Mesothelial cell of epicardium (in vitro differentiated cells): ENCODE results near the gene CFAP58. TPM values are rescaled to one million over a fixed set of nuclear protein-coding genes. Genes with fewer than 3 reads are reported as not detected.

Experiments used
- DNase-seq, 2 experiments: peaks; one replicate each; pipeline ENCODE4 v3.0.0; 2021; ENCODE audit warnings: low spot score in 2 of 2; ENCODE audit not compliant: unreplicated experiment in 2 of 2
- H3K27ac Mint-ChIP-seq: 2 replicates; pipeline ENCODE4 v1.8.0; 2021; ENCODE audit warnings: mixed read lengths
- H3K27me3 Mint-ChIP-seq: 2 replicates; pipeline ENCODE4 v1.8.0; 2021; ENCODE audit warnings: low read depth, mixed read lengths
- H3K36me3 Mint-ChIP-seq: 2 replicates; pipeline ENCODE4 v1.8.0; 2021; ENCODE audit warnings: mixed read lengths
- H3K4me1 Mint-ChIP-seq: 2 replicates; pipeline ENCODE4 v1.8.0; 2021; ENCODE audit warnings: mixed read lengths
- H3K4me3 Mint-ChIP-seq: 2 replicates; pipeline ENCODE4 v1.8.0; 2021; ENCODE audit warnings: mild to moderate bottlenecking, moderate library complexity, mixed read lengths
- H3K9me3 Mint-ChIP-seq: 2 replicates; pipeline ENCODE4 v1.8.0; 2021; ENCODE audit warnings: mixed read lengths
- CTCF ChIP-seq: fragments of 200-600 bp; sonication (generic); IDR thresholded peaks from one replicate; pipeline ENCODE4 v1.5.0; 2021; ENCODE audit warnings: antibody characterized with exemption; ENCODE audit not compliant: unreplicated experiment
- total RNA-seq: library from RNA; stranded (reverse); gene quantifications from 3 replicates; pipeline ENCODE4 v1.2.1, GENCODE V29; 2021

CFAP58 gene
- total RNA-seq, 1 donor from 2014 or later, result 0.58 TPM

- TF ChIP-seq CTCF, result no peak
- DNase-seq, result no peak
- H3K27me3 Mint-ChIP-seq, result no peaks in the 10 kb centered on the region
- no peaks in the 10 kb centered on the region for H3K36me3 Mint-ChIP-seq
- peak overlapping the region; percentile 93 for H3K4me3 Mint-ChIP-seq
- H3K27ac Mint-ChIP-seq, result peak overlapping the region; percentile 99
- H3K9me3 Mint-ChIP-seq, result no peaks in the 10 kb centered on the region
- peaks cover 40% of the 10 kb centered on the region for H3K4me1 Mint-ChIP-seq
Measured at GRCh38 chr10:104337521-104337984, 16.1 kb upstream of the CFAP58 start.

DNA sequence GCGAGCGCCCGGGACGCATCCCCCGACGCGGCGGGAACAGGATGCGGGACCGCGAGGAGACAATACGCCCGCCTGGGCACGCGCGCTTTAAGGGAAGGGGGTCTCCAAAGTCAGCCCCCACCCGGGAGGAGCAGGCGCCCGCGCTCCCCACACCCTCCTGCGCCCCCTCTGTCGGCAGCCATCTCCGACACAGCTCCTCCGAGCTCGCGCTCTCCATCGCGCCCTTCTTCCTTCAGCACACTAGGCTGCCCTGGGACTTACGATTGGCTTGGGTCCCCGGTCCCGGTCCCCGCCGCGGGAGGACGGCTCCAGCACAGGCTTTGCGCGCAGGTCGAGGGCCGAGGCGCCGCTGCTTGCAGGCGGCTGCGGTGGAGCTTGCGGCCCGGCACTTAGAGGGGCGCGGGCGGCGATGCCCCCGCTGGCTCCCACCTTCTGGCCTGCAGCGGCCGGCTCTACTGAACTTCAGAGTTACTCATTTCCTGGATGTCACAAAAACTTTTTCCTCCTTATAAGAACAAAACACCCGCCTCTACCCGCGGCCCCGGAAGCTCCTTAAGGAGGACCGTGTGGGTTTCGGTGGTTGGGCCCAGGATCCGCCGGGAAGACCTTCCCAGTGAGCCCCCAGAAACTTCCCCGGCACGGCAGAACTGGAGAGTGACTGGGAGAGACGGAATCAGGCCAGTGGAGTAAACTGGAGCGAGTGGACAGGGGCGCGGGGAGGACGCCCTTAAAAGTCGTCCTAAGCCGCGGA, 15.5 kb upstream of the CFAP58 start, which contains the start of gene ITPRIP:
Gene ITPRIP (minus strand): TSS at position 481 of the 751 bp plus-strand sequence. CDS start 22,414 bp downstream, outside the sequence.
- H3K4me3 Mint-ChIP-seq, result peak within 1 kb of the TSS; percentile 93
- no peak for TF ChIP-seq CTCF
- peaks cover 34% of the 10 kb centered on the region for H3K4me1 Mint-ChIP-seq
- peak within 1 kb of the TSS; percentile 99 for H3K27ac Mint-ChIP-seq
- no peaks in the 10 kb centered on the region for H3K9me3 Mint-ChIP-seq
- no peaks in the 10 kb centered on the region for H3K36me3 Mint-ChIP-seq
- H3K27me3 Mint-ChIP-seq, result no peaks in the 10 kb centered on the region
- peak; percentile 46 to 73 for DNase-seq

DNA sequence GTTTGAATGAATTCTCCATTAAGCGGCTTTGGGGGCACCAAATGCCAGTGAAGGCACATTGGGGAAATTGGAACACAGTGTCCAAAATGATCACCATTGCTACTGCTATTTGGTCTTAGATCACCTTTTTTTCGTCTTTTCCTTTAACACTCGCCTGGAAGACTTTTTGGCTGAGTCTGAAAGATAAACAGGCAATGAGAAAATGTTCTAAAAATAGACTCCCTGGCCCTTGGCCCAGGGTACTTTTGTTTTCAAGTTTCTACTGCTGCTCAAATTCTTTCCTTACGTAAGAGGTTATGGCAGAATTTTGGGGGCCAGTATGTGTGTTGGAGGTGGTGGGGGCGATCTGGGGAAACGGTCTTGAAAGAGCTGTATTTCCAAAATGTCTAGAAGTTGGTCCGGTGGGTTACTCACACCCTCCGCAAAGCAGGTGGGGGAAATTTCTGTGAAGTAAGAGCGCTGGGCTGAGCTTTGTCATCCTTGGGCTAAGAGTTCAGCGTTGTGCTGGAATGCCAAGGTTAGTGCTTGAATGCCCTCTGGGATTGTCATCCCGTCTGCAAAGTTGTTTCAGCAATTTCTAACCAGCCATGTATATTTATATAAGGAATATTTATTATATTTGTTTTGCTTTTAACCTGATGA, 14.0 kb upstream of the CFAP58 start:
- TF ChIP-seq CTCF, result no peak
- Mint-ChIP-seq H3K36me3 (no peaks in the 10 kb centered on the region), H3K27me3 (no peaks in the 10 kb centered on the region), H3K9me3 (no peaks in the 10 kb centered on the region), H3K4me1 (peaks cover 29% of the 10 kb centered on the region), H3K27ac (peak overlapping the region; percentile 99), H3K4me3 (peak overlapping the region; percentile 93)
- DNase-seq, result no peak

GRCh38 chr10:104340111-104340526, 13.5 kb upstream of the CFAP58 start:
- Mint-ChIP-seq H3K9me3 (no peaks in the 10 kb centered on the region), H3K27ac (peak overlapping the region; percentile 99), H3K4me3 (peak overlapping the region; percentile 34), H3K4me1 (peaks cover 29% of the 10 kb centered on the region), H3K36me3 (no peaks in the 10 kb centered on the region), H3K27me3 (no peaks in the 10 kb centered on the region)
- no peak for TF ChIP-seq CTCF
- no peak for DNase-seq

DNA sequence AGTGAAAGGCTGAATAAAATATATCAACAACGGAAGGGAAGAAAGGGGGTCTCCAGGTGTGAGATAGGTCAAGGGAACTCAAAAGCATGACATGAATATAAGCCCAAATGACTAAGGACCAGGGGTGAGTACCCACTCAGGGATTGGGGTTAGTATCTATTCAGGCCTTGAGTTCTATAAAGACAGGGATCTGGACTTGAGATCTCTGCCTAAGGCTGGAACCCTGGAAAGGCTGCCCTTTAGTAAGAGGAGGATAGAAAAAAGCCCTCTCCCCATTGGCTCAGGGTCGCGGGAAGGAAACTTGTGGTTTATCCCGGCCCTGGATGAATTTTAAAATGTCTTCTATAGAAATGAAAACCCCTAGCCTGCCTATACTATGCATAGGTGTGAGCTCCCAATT, 13.0 kb upstream of the CFAP58 start:
- no peaks in the 10 kb centered on the region for H3K27me3 Mint-ChIP-seq
- H3K4me3 Mint-ChIP-seq, result peak overlapping the region; percentile 34
- peak overlapping the region; percentile 99 for H3K27ac Mint-ChIP-seq
- DNase-seq, result no peak
- TF ChIP-seq CTCF, result no peak
- no peaks in the 10 kb centered on the region for H3K9me3 Mint-ChIP-seq
- H3K36me3 Mint-ChIP-seq, result no peaks in the 10 kb centered on the region
- H3K4me1 Mint-ChIP-seq, result peaks cover 29% of the 10 kb centered on the region
